Motor neuron (in vitro differentiated cells): Measurements from ENCODE around the gene CELSR3. TPM values are rescaled to one million over a fixed set of nuclear protein-coding genes. Genes with fewer than 3 reads are reported as not detected.

Experiments used
- ATAC-seq, 8 experiments: fragments of 200-7000 bp; cut with Tn5 transposase; replicated peaks in 6 of 8; 2 replicates each; pipeline ENCODE4 v1.8.0; 2021; ENCODE audit warnings: mild to moderate bottlenecking in 8 of 8, moderate library complexity in 8 of 8
- H3K27ac ChIP-seq, 2 donors: fragments of 250-450 bp; sonication (Bioruptor Pico); 2 replicates each; pipeline ENCODE4 v1.9.0; 2021; ENCODE audit warnings: antibody characterized with exemption in 2 of 2, mild to moderate bottlenecking in 2 of 2, moderate library complexity in 1 of 2
- H3K4me1 ChIP-seq, 2 donors: fragments of 250-450 bp; sonication (Bioruptor Pico); replicated peaks in 1 of 2; 2 replicates each; pipeline ENCODE4 v1.6.1; 2021; ENCODE audit warnings: antibody characterized with exemption in 2 of 2, mild to moderate bottlenecking in 2 of 2, moderate library complexity in 1 of 2
- H3K4me3 ChIP-seq, 5 donors: fragments of 250-450 bp; sonication (Bioruptor Pico); 2 replicates each; pipeline ENCODE4 v1.9.0; 2021; ENCODE audit warnings: antibody characterized with exemption in 5 of 5, mild to moderate bottlenecking in 5 of 5, moderate library complexity in 4 of 5
- WGBS, 10 experiments: fragments of 450-650 bp; shearing (Covaris generic); methylation state at CpG; one replicate each; pipeline ENCODE4 v1.0.0; 2022; 5-methylcytosine and 5-hydroxymethylcytosine counted together
- in situ Hi-C, 9 experiments: fragments of 400-800 bp; cut with MboI; loops; one replicate each; pipeline ENCODE4 v1.15.0; 2021; ENCODE audit warnings: low sequenced_read_pairs in 9 of 9, low pct_unique_long_range_greater_than_20kb in 2 of 9; ENCODE audit not compliant: unreplicated experiment in 9 of 9
- total RNA-seq, 8 experiments: library from RNA; unstranded; fragments of 300-600 nt; gene quantifications; 2 replicates each; pipeline versions ENCODE4 v1.2.3 to v1.2.4, GENCODE V29; 2022

The CELSR3 gene
- total RNA-seq, 8 experiments from 2014 or later = 0.97 to 53.4 (median 23.0) TPM

GRCh38 chr3:48650723-48651122, 12.0 kb downstream of the CELSR3 start:
- H3K4me3 ChIP-seq = no peak overlapping the region
- in situ Hi-C loops = no loop called here

GRCh38 chr3:48648188-48648850, 14.4 kb downstream of the CELSR3 start:
- H3K4me3 ChIP-seq = no peak overlapping the region
- WGBS, 10 experiments = 70 to 100% (median 85%) methylated on average over 1 to 2 of the region's 15 CpGs; no CpG with 5 or more reads in 6 of the 10 experiments
- in situ Hi-C loops = no loop called here
- no peak for ATAC-seq
- no peaks in the 10 kb centered on the region for H3K4me1 ChIP-seq
- H3K27ac ChIP-seq = no peak overlapping the region

More at GRCh38 chr3:48650723-48651122, 12.0 kb downstream of the CELSR3 start:
- Histone ChIP-seq H3K4me1 (peaks cover 3 to 5% of the 10 kb centered on the region in 2 donors), H3K27ac (no peak overlapping the region)
- no peak for ATAC-seq
- WGBS, 10 experiments = 71 to 94% (median 86%) methylated on average over 3 to 11 of the region's 12 CpGs; no CpG with 5 or more reads in 6 of the 10 experiments

DNA sequence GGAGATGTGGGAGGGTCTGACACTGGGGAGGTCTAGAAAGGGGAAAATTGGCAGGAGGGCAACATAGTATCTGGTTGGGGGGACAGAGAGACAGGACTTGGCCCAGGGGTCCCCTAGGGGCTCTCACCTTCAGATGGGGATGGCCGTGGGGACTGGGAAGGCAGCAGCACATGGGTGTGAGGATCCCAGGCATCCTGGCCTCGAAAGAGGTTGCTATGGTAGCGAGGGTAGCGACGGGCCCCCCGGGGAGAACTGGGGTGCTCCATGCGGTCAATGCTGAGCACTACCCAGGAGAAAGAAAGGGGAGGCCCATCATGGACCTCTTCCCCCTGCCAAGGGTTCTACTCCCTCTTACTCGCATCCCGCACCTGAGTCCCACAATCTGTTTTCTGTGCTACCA, 15.0 kb downstream of the CELSR3 start:
- no peak for ATAC-seq
- WGBS, 10 experiments = 92% methylated on average over 2 of the region's 9 CpGs; no CpG with 5 or more reads in 9 of the 10 experiments
- in situ Hi-C loops = no loop called here
- Histone ChIP-seq H3K27ac (no peak overlapping the region), H3K4me1 (no peaks in the 10 kb centered on the region), H3K4me3 (no peak overlapping the region)

DNA sequence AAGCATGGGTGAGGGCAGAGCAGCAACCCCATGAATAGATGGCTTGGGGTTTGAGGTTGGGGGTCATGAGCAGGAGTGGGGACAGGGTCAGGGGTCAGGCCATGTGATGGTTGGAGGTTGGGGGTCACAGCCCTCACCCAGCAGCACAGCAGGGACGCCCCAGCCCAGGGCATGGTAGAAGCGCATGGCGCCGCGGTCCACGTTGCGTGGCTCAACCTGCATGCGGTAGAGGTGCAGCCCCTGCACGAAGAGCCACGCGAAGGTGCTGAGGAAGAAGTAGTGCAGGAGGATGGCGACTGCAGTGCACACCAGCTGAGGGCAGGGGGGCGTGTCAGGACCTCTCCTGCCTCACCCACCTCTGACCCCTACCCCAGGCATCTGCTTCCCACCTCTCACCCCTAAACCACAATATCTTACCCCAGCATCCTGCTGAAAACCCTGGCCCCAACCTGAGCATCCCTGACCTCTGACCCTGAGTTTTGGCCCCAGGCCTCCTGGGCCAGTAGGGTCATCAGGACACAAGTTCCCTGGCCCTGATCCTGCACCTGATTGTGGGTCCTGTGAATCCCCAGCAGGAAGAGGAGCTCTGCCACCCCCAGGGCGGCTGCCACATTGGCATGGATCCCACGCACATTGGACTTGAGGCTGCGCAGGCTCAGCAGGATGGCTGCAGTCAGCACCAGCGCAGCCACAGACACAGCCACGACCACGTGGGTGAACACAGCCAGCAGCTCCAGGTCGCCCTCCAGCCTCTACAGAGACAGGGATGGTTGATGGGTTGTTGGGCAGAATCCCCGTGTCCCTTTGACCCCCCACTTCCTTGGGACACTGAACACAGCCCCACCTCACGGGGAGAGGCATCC, 17.6 kb downstream of the CELSR3 start:
- H3K27ac ChIP-seq = no peak overlapping the region
- no peaks in the 10 kb centered on the region for H3K4me1 ChIP-seq
- 48 to 92% (median 80%) methylated on average over 1 to 9 of the region's 22 CpGs; no CpG with 5 or more reads in 7 of the 10 experiments for WGBS, 10 experiments
- no peak for ATAC-seq
- H3K4me3 ChIP-seq = no peak overlapping the region
- in situ Hi-C loops = no loop called here

DNA sequence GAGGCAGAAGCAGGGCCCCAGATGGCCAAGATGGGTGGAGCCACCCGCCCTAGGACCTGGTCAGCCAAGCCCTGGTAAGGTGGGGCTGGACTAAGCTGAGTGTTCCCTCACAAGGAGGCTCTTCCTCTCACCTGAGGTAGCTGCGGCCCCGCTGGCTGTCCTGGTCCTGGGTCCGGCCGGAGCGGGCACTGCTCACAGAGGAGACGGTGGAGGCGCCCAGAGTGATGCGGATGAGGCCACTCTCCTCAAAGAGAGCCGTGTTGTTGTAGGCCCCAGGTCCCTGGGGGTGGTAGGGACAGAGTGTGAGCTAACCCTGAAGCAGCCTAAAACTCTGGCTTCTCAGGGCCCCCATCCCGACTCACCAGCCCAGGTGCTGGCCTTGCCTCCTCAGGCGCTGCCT, 20.1 kb downstream of the CELSR3 start:
- Histone ChIP-seq H3K4me3 (no peak overlapping the region), H3K4me1 (no peaks in the 10 kb centered on the region), H3K27ac (no peak overlapping the region)
- in situ Hi-C loops = no loop called here
- ATAC-seq = peak in 1 of 8 experiments; percentile 23
- 83 to 100% (median 95%) methylated on average over 2 to 5 of the region's 12 CpGs; no CpG with 5 or more reads in 6 of the 10 experiments for WGBS, 10 experiments

- 47 to 100% (median 96%) methylated on average over 1 to 2 of the region's 3 CpGs; no CpG with 5 or more reads in 6 of the 10 experiments for WGBS, 10 experiments
- ATAC-seq = no peak
- H3K4me1 ChIP-seq = peaks cover 2% of the 10 kb centered on the region in 2 donors
- in situ Hi-C loops = no loop called here
- no peak overlapping the region for H3K27ac ChIP-seq
- no peak overlapping the region for H3K4me3 ChIP-seq
These were observed 21.3 kb downstream of the CELSR3 start for GRCh38 chr3:48641396-48641795.

- 77 to 80% methylated on average over 3 of the region's 38 CpGs; no CpG with 5 or more reads in 8 of the 10 experiments for WGBS, 10 experiments
- Histone ChIP-seq H3K4me1 (peaks cover 5 to 10% of the 10 kb centered on the region in 2 donors), H3K27ac (no peak overlapping the region), H3K4me3 (no peak overlapping the region)
- in situ Hi-C loops = no loop called here
- no peak for ATAC-seq
These were observed 22.6 kb downstream of the CELSR3 start for GRCh38 chr3:48639944-48640606.

GRCh38 chr3:48637305-48637704, 25.4 kb downstream of the CELSR3 start:
- in situ Hi-C loops = no loop called here

DNA sequence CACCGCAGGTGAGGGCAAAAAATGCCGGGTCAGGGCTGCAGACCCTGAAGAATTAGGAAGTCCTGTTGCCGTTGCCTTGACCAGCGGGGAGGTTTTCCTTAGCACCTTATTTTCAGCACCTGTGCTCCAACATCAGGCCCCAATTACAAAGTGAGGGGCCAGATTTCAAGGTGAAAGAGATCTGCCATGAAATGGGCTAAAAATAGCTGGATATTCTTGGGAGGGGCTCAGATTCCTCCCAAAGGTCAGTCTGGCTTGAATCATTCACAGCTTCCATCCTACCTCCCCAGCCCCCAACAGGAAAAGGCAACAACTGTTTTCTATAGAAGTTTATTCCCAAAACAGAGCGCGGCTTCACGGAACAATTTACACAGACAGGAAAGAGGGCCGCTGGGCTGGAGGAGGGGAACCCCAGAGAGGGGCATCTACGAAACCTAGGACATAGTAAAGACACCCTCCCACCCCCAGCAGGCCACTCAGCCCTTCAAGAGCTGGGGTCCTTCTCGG, 26.5 kb downstream of the CELSR3 start:
- peak overlapping the region in 1 of 2 donors; percentile 43 for H3K27ac ChIP-seq
- in situ Hi-C loops = no loop called here
- 0 to 63% (median 38%) methylated on average over 2 to 8 of the region's 10 CpGs; no CpG with 5 or more reads in 2 of the 10 experiments for WGBS, 10 experiments

More at GRCh38 chr3:48637305-48637704, 25.4 kb downstream of the CELSR3 start:
- Histone ChIP-seq H3K27ac (no peak overlapping the region), H3K4me1 (peaks cover 10 to 15% of the 10 kb centered on the region in 2 donors), H3K4me3 (no peak overlapping the region)
- 43 to 87% (median 84%) methylated on average over 1 to 3 of the region's 6 CpGs; no CpG with 5 or more reads in 4 of the 10 experiments for WGBS, 10 experiments
- ATAC-seq = no peak

DNA sequence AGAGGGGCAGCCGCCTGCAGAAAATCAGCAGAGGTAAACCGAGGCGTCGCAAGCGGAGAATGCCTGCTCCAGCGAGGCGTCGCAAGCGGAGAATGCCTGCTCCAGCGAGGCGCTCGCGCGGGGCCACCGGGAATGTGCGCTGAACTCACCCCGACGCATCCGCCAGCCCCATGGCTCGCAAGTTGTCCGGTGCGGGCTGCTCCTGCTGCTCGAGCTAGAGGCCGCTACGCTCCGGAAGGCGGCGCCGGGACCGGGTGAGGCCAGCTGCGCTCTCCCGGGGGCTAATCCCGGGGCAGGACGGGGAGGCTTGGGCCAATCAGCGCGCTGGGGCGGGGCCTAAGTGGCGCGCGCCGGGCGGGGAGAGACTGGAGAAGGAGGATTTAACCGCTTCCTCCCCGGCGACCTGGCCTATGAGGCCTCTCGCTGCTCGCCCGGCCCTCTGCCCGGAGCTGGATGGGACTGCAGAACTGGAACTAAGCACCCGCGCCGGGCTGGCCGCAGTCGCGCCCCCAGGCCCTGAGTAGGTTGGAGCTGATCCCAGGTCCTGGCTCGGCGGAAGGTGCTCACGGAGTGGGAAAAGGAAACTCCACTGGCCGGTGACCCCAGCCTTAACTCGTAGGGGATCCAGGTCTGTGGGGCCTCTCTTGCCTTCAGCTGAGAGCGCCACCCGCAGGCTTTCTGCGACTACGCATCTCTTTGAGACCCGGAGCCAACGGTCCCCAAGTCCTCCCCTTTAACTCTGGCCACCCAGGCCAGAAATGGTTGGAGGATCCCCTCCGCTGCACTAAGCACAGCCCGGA, 27.3 kb downstream of the CELSR3 start, which contains the start of gene SLC26A6:
TSS of gene SLC26A6 (minus strand) at position 240 of the 800 bp plus-strand sequence. CDS start at position 172, 68 bp downstream.
- peak; percentile 92 to 97 (median 96) for ATAC-seq
- peak within 1 kb of the TSS; percentile 46 to 89 (median 56) for H3K4me3 ChIP-seq
- H3K27ac ChIP-seq = peak within 1 kb of the TSS; percentile 22 to 65
- in situ Hi-C loops = no loop called here
- H3K4me1 ChIP-seq = peaks cover 10 to 15% of the 10 kb centered on the region in 2 donors
- WGBS, 10 experiments = 0 to 2% (median 0%) methylated on average over 1 to 11 of the region's 68 CpGs; no CpG with 5 or more reads in 5 of the 10 experiments

More for the DNA sequence above, 26.5 kb downstream of the CELSR3 start:
- ATAC-seq = no peak
- H3K4me1 ChIP-seq = peaks cover 10 to 15% of the 10 kb centered on the region in 2 donors
- peak overlapping the region in 4 of 5 donors; percentile 55 to 89 (median 70) for H3K4me3 ChIP-seq

GRCh38 chr3:48634661-48635221, 27.9 kb downstream of the CELSR3 start:
- Histone ChIP-seq H3K27ac (peak overlapping the region; percentile 22 to 65), H3K4me1 (peaks cover 10 to 15% of the 10 kb centered on the region in 2 donors), H3K4me3 (peak overlapping the region; percentile 46 to 89 (median 56))
- peak; percentile 42 to 56 (median 52) for ATAC-seq
- 0 to 50% (median 13%) methylated on average over 2 to 4 of the region's 30 CpGs; no CpG with 5 or more reads in 7 of the 10 experiments for WGBS, 10 experiments
- in situ Hi-C loops = no loop called here
